ENCODE data around the gene ASXL1.

- TF ChIP-seq CTCF (IDR thresholded peaks at IDR 0.05) (peak; percentile 68 to 80 (median 74)), EP300 (IDR thresholded peaks at IDR 0.05) (no peak), POLR2A (IDR thresholded peaks at IDR 0.05) (no peak)
Observed at GRCh38 chr20:32484958-32485769, 127.0 kb downstream of the ASXL1 start.
